ENCODE data around the gene COL23A1.
"Not testable (repeated sequence)": the region's sequence is repeated elsewhere in the genome, so short reads cannot be mapped to it uniquely, and the experiment has no call there.

COL23A1 gene

DNA sequence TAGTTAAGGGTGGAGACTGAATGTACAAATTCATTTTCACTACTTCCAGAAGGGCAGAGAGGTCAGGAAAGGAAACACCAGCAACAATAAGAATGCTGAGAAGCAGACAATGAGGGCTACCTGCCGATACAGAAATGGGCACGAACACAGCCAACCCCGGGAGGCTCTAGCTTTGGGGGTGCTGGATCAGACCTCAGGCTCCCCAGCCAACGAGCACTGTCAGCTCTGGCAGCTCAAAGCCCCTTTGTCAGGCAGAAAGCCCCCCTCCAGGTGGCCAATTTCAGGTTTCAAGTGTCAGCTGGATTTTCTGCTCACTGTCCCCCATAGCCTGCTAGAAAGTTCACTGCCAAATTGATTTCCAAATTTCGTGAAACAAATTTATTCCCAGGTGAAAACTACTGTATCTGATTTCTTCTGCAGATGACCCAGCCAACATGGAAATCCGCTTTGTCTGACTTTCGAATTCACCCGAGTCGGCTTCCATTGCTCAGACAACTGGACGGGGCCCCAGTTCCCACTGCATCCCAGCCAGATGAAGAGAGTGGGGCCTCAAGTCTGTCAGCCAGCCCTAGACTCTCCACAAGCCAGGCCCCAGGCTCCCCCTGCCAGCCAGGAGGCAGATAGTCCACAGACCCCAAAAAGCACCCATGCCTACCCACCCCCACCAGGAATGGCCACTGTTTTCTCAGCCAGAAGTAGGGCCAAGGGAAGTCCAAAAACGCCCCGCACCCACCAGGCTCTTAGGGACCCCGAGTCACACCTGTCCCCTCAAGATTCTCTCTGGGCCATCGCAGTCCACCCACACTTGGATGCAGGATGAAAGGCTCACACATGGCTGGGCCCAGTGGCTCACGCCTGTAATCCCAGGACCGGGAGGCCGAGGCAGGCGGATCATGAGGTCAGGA is 261.1 kb downstream of the COL23A1 start:
- DNase-seq: no peak

DNA sequence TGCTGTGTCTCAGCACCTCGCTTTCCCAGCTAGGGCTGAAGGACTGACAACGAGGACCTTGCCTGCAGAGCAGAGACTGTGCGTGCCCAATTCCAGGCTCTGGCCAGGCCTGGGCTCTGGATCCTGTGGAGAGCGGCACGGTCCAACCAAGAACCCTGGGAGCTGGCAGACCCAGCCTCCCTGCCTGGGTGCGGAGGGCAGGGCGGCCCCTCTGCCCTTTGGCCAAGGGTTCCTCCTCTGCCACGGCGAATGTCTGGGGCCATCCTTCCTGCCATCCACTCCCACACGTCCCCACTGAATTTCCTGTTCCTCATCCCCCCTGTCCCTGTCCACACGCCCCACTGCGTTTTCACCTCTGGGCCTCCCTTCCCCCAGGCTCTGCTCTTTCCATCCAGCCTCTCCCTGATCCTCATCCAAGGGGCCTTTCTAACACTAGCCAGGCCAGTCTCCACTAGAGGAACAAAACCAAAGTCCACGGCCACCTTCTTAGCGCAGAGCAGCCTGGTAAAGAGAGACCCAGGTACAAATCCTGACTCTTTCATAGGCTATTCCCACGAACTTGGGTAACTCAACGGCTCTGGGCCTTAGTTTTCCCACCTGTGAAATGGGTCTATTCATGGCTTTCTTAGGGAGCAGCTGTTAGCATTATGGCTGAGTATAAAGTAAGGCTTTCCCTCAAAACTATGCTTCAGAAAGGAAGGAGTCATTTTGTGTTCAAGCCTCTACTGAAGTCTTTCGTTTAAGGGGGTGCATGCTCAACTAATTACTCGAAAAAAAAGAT is 262.1 kb downstream of the COL23A1 start:
- DNase-seq: no peak

DNA sequence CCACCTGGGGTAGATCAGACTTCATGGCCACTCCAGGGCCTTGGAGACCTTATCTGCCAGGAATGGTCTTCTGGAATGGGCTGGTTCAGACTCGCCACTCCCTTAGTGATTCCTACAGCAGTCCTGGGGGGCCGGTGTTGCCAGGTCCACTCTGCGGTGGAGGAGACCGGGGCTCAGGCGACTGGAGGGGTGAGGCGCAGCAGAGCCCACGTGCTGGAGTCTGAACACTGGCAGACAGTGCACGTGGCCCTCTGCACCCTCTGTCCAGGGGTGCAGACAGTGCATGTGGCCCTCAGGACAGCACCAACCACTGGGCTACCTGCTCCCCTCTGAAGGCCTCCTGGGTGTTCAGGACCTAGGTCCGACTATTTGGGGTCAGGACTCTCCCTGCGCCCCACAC is 262.7 kb downstream of the COL23A1 start:
- DNase-seq: no peak

DNA sequence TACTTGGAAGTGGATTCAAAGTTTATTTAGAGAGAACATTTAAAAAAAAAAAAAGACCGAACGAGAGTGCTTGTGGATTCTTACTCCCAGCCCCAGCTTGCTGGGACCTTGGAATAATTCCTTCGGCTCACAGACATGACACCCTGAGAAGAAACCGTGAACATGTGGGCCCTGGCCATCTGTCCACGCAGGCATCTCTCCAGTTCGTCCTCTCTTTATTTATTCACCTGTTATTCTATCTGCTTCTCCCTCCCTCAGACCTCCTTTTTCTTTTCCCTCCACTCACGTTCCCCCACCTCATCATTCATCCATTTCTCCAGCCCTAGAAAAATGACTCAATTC is 263.8 kb downstream of the COL23A1 start:
- DNase-seq: no peak

- no peak for DNase-seq
These were observed 264.4 kb downstream of the COL23A1 start for GRCh38 chr5:178325679-178326373.

DNA sequence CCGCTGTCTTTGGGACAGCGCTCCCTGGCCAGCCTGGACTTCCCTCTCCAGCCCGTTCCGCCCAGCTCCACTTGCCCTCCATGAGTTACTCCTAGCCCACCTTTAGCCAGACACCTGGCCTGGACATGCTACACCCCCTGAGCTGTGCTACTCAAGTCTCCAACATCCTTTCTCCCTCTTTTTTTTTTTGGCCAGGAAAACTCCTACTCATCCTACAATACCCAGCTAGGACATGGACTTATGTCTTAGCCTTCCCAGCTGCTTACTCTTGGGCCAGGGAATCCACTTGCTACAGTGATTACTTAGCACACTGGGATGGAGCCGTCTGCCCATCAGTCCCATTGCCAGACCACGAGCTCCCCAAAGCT is 264.9 kb downstream of the COL23A1 start:
- DNase-seq: no peak

- no peak for DNase-seq
These were observed 265.5 kb downstream of the COL23A1 start for GRCh38 chr5:178324481-178325310.

GRCh38 chr5:178323961-178324360 is 266.2 kb downstream of the COL23A1 start:
- no peak for DNase-seq

- DNase-seq: no peak
These were observed 266.7 kb downstream of the COL23A1 start for GRCh38 chr5:178323541-178323865.

DNA sequence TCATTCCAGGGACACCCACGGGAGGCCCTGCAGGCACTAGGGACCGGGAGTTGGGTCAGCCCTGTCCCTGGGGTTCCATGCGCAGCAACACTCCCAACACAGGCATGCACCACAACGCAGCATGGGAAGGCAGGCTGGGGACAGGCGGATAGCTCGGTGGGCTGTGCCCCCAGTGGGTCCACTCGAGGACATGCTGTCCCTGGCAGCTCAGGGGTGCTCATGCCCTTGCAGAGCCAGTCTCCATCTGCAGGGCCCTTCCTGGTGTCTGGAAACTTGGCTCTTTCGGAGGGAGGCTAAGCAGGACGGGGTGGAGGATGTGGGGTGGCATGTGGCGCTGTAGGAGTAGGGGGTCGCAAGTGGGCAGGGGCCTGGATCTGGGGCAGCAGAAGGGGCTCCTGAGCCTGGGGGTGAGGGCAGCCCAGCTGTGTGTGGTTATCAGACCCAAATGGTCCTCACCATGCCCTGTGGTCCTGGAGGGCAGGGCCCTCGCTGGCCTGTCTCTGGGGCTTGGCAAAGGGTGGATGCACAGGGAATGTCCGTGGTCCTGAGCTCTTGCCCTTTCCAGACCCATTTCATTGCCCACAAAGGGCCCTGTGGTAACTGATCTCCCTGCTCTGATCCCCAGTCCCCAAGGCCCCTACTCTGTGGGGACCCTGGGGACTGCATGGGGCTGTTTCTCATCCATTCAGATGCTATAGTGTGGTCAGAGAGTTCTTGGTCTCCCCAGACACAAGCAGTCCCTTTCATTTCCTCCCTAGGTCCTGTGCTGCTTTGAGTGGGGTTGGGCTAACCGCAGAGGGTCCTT is 267.3 kb downstream of the COL23A1 start:
- DNase-seq: no peak

DNA sequence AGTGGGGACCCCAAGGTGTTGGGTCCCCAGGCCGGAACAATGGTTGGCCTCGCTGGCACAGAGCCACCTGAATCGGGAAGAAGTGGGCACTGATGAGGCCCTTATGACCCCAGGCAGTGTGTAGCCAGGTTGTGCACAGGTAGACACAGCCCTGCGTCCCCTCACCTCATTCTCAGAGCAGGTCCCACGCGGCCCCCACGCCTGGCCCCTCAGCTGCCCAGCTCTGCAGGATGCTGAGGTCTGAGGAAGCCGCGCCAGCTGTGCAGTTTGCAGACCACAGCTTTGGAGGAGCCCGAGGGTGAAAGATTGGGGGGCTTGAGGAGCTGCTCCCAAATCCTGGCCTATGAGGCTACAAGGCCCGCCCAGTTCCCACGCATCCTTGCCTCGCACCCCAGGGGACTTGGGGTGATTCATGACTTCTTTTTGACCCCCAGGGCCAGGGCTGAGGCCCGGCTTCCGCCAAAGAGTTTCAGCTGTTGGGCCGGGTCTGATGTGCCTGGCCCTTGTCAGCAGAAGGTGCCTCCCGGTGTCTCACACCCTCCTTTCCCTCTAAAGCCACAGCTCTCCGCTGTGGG is 269.8 kb downstream of the COL23A1 start:
- DNase-seq: no peak

GRCh38 chr5:178319541-178320041 is 270.6 kb downstream of the COL23A1 start:
- DNase-seq: no peak

- no peak for DNase-seq
These were observed 271.3 kb downstream of the COL23A1 start for GRCh38 chr5:178318893-178319292.

DNA sequence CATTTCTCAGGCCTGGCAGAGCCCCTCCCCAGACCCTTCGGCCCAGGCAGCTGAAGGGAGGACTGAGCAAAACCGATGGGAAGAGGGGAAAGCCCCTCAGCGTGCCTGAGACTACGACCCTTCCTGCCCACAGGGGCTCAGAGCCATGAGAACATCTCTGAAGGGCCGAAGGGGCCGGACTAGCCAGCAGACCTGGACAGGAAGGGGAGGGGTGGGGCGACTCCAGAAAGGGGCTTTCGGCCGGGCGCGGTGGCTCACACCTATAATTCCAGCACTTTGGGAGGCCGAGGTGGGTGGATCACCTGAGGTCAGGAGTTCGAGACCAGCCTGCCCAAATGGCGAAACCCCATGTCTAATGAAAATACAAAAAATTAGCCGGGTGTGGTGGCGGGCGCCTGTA is 271.8 kb downstream of the COL23A1 start:
- DNase-seq: no peak

GRCh38 chr5:178317727-178318126 is 272.5 kb downstream of the COL23A1 start:
- DNase-seq: not testable (repeated sequence)

- DNase-seq: no peak
These were observed 275.0 kb downstream of the COL23A1 start for GRCh38 chr5:178314961-178315820.

DNA sequence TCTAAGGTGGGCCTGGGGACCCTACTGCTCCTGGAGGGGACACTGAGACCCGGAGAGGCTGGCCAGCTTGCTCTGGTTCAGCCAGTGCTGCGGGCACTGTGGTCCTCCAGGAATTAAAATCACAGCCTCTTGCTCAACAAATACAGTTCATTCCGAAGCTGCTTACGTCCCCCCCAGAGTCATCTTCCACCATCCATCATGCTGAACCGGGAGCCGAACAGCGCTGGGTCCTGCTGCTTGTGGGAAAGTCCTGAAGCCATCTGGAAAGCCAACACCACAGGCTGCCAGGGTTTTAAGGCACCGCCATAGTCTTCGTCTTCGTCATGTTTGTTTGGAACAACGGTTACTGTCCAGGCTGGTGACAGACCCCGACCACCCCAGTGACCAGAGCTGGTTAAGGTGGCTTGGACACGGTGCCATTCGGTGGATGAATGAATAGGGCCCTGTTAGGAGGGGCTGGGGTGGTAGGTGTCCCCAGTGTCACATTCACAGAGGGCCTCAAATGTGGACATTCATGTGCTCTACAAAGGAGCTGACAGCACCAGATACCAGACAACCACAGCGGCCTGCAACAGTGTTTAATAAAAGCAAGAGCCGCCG is 276.0 kb downstream of the COL23A1 start:
- DNase-seq: no peak

- no peak for DNase-seq
These were observed 276.9 kb downstream of the COL23A1 start for GRCh38 chr5:178313316-178313715.

DNA sequence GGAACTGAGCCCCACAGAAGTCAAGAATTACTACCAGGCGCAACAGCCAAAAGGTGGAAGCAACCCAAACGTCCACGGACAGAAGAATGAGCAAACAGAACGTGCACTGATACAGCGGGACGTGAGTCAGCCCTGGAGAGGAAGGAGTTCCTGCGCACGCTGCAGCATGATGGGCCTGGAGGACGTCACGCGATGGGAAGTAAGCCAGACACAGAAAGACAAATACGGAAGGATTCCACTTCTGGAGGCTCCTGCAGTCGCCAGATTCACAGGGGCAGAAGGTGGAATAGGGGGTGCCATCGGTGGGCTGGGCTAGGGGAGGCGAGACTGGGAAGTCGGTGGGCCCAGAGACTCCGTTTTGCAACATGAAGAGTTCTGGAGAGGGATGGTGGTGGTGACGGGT is 277.3 kb downstream of the COL23A1 start:
- no peak for DNase-seq

Data from CD4-positive, alpha-beta T cell treated with Interleukin-21 for 1 hour (primary cell).